ENCODE data around the gene NEDD1.

NEDD1 gene

DNA sequence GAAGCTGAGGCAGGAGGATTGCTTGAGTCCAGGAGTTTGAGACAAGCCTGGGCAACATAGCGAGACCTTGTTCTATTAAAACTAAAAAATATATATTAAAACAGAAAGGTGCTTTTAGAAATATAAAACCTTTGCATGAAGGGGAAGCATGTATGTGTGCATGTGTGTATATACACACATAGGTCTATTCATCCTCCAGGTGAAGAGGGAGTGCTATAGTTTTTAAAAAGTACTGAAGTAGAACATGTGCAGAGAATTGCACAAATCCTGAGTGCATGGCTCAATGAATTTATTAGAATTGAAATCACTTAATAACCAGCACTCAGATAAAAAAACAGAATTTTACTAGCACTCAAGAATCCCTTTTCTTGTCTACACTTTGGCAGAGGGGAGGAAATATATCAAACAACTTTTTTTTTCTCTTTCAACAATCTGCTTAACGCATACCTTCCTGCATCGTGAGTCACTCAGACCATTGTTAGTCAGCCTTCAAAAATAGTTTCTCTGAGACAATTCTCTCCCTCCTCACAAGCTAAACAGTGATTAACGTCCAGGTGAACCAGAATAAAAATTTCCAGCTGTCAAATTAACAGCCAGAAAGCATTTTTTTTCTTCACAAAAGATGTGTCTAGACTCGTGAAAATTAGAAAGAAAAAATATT lies 17.7 kb upstream of the NEDD1 start:
- no peak for DNase-seq

DNA sequence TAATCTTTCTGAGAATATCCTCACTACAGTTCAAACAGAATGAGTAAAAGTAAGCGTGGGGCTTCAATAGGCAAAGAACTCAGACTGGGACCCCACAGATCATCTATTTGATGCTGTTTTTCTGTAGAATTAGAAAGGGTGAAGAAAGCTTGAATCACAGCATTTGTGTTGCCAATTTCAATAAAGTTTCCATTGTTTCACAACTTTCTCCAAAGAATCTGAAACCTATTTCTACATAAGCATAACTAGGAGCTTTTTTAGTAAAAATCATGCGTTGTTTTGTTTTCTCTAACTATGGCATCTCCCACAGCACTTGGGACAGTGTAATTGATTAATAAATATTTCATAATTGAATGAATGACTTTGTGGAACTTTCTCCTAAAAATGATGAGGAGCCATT lies 16.7 kb upstream of the NEDD1 start:
- Histone ChIP-seq H3K9me3 (no peaks in the 10 kb centered on the region), H3K4me3 (ENCODE audit: low read depth, low read length) (no peak overlapping the region), H3K36me3 (no peaks in the 10 kb centered on the region), H3K4me1 (no peaks in the 10 kb centered on the region), H3K27me3 (no peaks in the 10 kb centered on the region; the same call in 1 of the 2 replicates)
- TF ChIP-seq, protein P1, sequence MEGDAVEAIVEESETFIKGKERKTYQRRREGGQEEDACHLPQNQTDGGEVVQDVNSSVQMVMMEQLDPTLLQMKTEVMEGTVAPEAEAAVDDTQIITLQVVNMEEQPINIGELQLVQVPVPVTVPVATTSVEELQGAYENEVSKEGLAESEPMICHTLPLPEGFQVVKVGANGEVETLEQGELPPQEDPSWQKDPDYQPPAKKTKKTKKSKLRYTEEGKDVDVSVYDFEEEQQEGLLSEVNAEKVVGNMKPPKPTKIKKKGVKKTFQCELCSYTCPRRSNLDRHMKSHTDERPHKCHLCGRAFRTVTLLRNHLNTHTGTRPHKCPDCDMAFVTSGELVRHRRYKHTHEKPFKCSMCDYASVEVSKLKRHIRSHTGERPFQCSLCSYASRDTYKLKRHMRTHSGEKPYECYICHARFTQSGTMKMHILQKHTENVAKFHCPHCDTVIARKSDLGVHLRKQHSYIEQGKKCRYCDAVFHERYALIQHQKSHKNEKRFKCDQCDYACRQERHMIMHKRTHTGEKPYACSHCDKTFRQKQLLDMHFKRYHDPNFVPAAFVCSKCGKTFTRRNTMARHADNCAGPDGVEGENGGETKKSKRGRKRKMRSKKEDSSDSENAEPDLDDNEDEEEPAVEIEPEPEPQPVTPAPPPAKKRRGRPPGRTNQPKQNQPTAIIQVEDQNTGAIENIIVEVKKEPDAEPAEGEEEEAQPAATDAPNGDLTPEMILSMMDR (IDR thresholded peaks at IDR 0.05; ENCODE audit: low read depth, low read length), result no peak
- no peak for DNase-seq

More for the DNA sequence above, 17.7 kb upstream of the NEDD1 start:
- Histone ChIP-seq H3K27me3 (no peaks in the 10 kb centered on the region; the same call in 1 of the 2 replicates), H3K36me3 (no peaks in the 10 kb centered on the region), H3K4me1 (no peaks in the 10 kb centered on the region), H3K4me3 (ENCODE audit: low read depth, low read length) (no peak overlapping the region), H3K9me3 (no peaks in the 10 kb centered on the region)
- TF ChIP-seq, protein P1 (IDR thresholded peaks at IDR 0.05; ENCODE audit: low read depth, low read length), result no peak

DNA sequence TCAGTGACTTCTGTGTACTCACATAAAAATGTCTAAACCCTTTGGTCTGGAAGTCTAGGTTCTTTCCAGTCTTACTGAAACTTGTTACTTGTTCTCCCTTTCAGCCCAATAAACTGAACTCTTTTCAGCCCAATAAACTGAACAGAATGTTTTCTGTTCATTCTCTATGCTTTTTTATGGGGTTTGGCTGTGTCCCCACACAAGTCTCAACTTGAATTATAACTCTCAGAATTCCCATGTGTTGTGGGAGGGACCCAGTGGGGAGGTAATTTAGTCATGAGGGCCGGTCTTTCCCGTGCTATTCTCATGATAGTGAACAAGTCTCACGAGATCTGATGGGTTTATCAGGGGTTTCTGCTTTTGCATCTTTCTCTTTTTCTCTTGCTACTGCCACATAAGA lies 15.0 kb upstream of the NEDD1 start:
- Histone ChIP-seq H3K4me1 (no peaks in the 10 kb centered on the region), H3K36me3 (no peaks in the 10 kb centered on the region), H3K27me3 (no peaks in the 10 kb centered on the region; the same call in 1 of the 2 replicates), H3K9me3 (no peaks in the 10 kb centered on the region), H3K4me3 (ENCODE audit: low read depth, low read length) (no peak overlapping the region)
- no peak for DNase-seq
- TF ChIP-seq, protein P1 (IDR thresholded peaks at IDR 0.05; ENCODE audit: low read depth, low read length), result no peak

DNA sequence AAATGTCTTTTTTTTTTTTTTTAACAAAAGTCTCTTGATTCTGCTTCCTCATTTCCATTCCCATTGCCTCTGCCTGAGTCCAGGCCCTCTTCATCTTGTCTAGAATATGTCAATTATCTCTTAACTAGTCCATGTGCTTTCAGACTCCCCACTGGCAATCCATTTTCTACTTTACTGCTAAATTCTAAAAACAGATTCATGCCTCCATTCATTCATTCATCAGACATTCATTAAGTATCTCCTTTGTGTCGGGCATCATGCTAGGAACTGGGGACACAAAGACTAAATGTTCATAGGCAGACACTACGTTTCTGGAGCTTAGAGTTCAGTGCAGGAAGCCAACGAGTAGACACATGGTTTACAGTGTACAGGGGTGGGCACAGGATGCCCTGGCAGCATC lies 9.6 kb upstream of the NEDD1 start:
- no peaks in the 10 kb centered on the region for H3K4me1 ChIP-seq

DNA sequence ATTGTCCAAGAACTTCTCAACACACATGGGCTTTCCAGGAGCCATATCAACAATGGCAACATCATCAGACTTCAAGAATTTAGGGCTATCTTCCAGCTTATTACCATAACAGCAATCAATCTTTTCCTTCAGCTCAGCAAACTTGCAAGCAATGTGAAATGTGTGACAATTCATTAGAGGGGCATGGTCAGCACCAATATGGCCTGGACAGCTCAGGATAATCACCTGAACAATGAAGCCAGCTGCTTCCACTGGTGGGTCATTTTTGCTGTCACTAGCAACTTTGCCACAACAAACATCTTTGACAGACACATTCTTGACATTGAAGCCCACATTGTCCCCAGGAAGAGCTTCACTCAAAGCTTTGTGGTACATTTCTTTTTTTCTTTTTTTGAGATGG lies 5.9 kb upstream of the NEDD1 start:
- no peaks in the 10 kb centered on the region for H3K4me1 ChIP-seq
- H3K4me3 ChIP-seq (ENCODE audit: low read depth, low read length), result no peak overlapping the region
- H3K36me3 ChIP-seq, result no peaks in the 10 kb centered on the region
- H3K27me3 ChIP-seq, result no peaks in the 10 kb centered on the region
- TF ChIP-seq, protein P1 (IDR thresholded peaks at IDR 0.05; ENCODE audit: low read depth, low read length), result no peak
- H3K9me3 ChIP-seq, result no peaks in the 10 kb centered on the region
- no peak for DNase-seq

More for the DNA sequence above, 9.6 kb upstream of the NEDD1 start:
- H3K36me3 ChIP-seq, result no peaks in the 10 kb centered on the region
- DNase-seq, result no peak
- H3K4me3 ChIP-seq (ENCODE audit: low read depth, low read length), result no peak overlapping the region
- H3K9me3 ChIP-seq, result no peaks in the 10 kb centered on the region
- TF ChIP-seq, protein P1 (IDR thresholded peaks at IDR 0.05; ENCODE audit: low read depth, low read length), result no peak
- no peaks in the 10 kb centered on the region for H3K27me3 ChIP-seq

DNA sequence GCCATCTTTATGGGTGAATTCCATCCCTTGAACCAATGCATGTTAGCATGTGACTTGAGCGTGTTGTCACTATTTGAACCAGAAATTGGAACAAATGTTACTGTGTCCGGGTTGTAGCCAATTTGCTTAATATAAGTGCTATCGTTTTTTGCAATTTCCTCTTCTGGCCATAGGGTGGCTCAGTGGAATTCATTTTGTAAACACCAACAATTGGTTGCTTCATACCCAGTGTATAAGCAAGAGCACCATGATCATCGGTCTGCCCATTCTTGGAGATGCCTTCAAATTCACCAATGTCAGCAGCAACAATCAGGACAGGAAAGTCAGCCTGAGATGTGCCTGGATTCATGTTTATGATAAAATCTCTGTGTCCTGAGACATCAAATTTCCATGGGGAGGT lies 5.0 kb upstream of the NEDD1 start:
- TF ChIP-seq, protein P1 (IDR thresholded peaks at IDR 0.05; ENCODE audit: low read depth, low read length), result peak; percentile 27
- H3K36me3 ChIP-seq, result no peaks in the 10 kb centered on the region
- H3K4me3 ChIP-seq (ENCODE audit: low read depth, low read length), result no peak overlapping the region; the same call in 1 of the 2 replicates
- H3K27me3 ChIP-seq, result no peaks in the 10 kb centered on the region
- no peaks in the 10 kb centered on the region for H3K4me1 ChIP-seq
- no peaks in the 10 kb centered on the region for H3K9me3 ChIP-seq
- no peak for DNase-seq
